Stimulated activated CD4-positive, alpha-beta T cell treated with anti-CD3 and anti-CD28 coated beads, Interleukin-15, amount 100 ng/mL, for 1 hour (primary cell): ENCODE data around the gene LYRM1.
"Not testable (repeated sequence)": the region's sequence is repeated elsewhere in the genome, so short reads cannot be mapped to it uniquely, and the experiment has no call there.

Experiments used
- DNase-seq, 2 donors: peaks; one replicate each; pipeline ENCODE4 v3.0.0-alpha.2; 2020; ENCODE audit warnings: low read depth in 1 of 2, low spot score in 1 of 2

LYRM1 gene

GRCh38 chr16:20931066-20931600, 30.6 kb downstream of the LYRM1 start:
- no peak for DNase-seq

- DNase-seq, result no peak
Measured at GRCh38 chr16:20933589-20933988, 33.0 kb downstream of the LYRM1 start.

- no peak for DNase-seq
Measured at GRCh38 chr16:20937736-20938135, 37.2 kb downstream of the LYRM1 start.

- DNase-seq, result no peak
Measured at GRCh38 chr16:20938426-20938825, 37.9 kb downstream of the LYRM1 start.

GRCh38 chr16:20939611-20940010, 39.0 kb downstream of the LYRM1 start:
- no peak for DNase-seq

- DNase-seq, result no peak
Measured at GRCh38 chr16:20940871-20941635, 40.5 kb downstream of the LYRM1 start.

GRCh38 chr16:20941636-20941926, 41.0 kb downstream of the LYRM1 start:
- DNase-seq, result no peak

GRCh38 chr16:20942256-20942655, 41.7 kb downstream of the LYRM1 start:
- DNase-seq, result no peak

- DNase-seq, result no peak
Measured at GRCh38 chr16:20944861-20945574, 44.4 kb downstream of the LYRM1 start.

GRCh38 chr16:20945575-20945875, 45.0 kb downstream of the LYRM1 start:
- DNase-seq, result not testable (repeated sequence)

- DNase-seq, result no peak
Measured at GRCh38 chr16:20946015-20946629, 45.6 kb downstream of the LYRM1 start.

GRCh38 chr16:20948444-20948843, 47.9 kb downstream of the LYRM1 start:
- DNase-seq, result no peak

- DNase-seq, result no peak
Measured at GRCh38 chr16:20949660-20950059, 49.1 kb downstream of the LYRM1 start.

GRCh38 chr16:20950294-20950693, 49.7 kb downstream of the LYRM1 start:
- DNase-seq, result no peak

GRCh38 chr16:20952139-20952920, 51.8 kb downstream of the LYRM1 start:
- DNase-seq, result no peak

- no peak for DNase-seq
Measured at GRCh38 chr16:20954574-20954973, 54.0 kb downstream of the LYRM1 start.

- DNase-seq, result no peak
Measured at GRCh38 chr16:20956319-20956718, 55.7 kb downstream of the LYRM1 start.

GRCh38 chr16:20957153-20957552, 56.6 kb downstream of the LYRM1 start:
- DNase-seq, result no peak

GRCh38 chr16:20960899-20961298, 60.3 kb downstream of the LYRM1 start:
- no peak for DNase-seq

GRCh38 chr16:20968765-20969164, 68.2 kb downstream of the LYRM1 start:
- DNase-seq, result no peak

GRCh38 chr16:20969386-20969785, 68.8 kb downstream of the LYRM1 start:
- DNase-seq, result no peak

GRCh38 chr16:20971401-20971800, 70.8 kb downstream of the LYRM1 start:
- DNase-seq, result no peak
